A204.1 (cell line): ENCODE results near the gene USP49.
"Not testable (repeated sequence)": the region's sequence is repeated elsewhere in the genome, so short reads cannot be mapped to it uniquely, and the experiment has no call there.

Experiments used
- FAIRE-seq: peaks from 2 replicates; lab custom pipeline; 2012; peaks lifted over from hg19 to GRCh38; lab: Jason Lieb, UNC

USP49 gene

GRCh38 chr6:41895300-41896233, at the start of gene USP49:
Gene USP49, minus strand, starts transcription at chr6:41895375. Its CDS starts 88,392 bp downstream, at chr6:41806983.
- no peak for FAIRE-seq

- FAIRE-seq: no peak
These were observed 48.3 kb upstream of the USP49 start for GRCh38 chr6:41943456-41943855.

GRCh38 chr6:41942882-41943281, 47.7 kb upstream of the USP49 start:
- not testable (repeated sequence) for FAIRE-seq

- FAIRE-seq: no peak
These were observed 47.1 kb upstream of the USP49 start for GRCh38 chr6:41942067-41942851.

GRCh38 chr6:41941280-41942066, 46.3 kb upstream of the USP49 start, which contains the start of gene CCND3:
Gene CCND3, minus strand, starts transcription at chr6:41941808. Its CDS starts 159 bp downstream, at chr6:41941649.
- FAIRE-seq: no peak

- FAIRE-seq: no peak
These were observed 45.6 kb upstream of the USP49 start for GRCh38 chr6:41940759-41941279.

- no peak for FAIRE-seq
These were observed 44.9 kb upstream of the USP49 start for GRCh38 chr6:41939848-41940758.

GRCh38 chr6:41939176-41939847, 44.1 kb upstream of the USP49 start:
- no peak for FAIRE-seq

- no peak for FAIRE-seq
These were observed 43.5 kb upstream of the USP49 start for GRCh38 chr6:41938590-41939175.

GRCh38 chr6:41937861-41938574, 42.8 kb upstream of the USP49 start:
- FAIRE-seq: no peak

- no peak for FAIRE-seq
These were observed 42.3 kb upstream of the USP49 start for GRCh38 chr6:41937472-41937860.

GRCh38 chr6:41936073-41936837, 41.1 kb upstream of the USP49 start:
- no peak for FAIRE-seq

GRCh38 chr6:41935685-41936072, 40.5 kb upstream of the USP49 start:
- no peak for FAIRE-seq

- FAIRE-seq: no peak
These were observed 40.0 kb upstream of the USP49 start for GRCh38 chr6:41935193-41935574.

- no peak for FAIRE-seq
These were observed 39.4 kb upstream of the USP49 start for GRCh38 chr6:41934278-41935192.

- FAIRE-seq: no peak
These were observed 37.2 kb upstream of the USP49 start for GRCh38 chr6:41932378-41932777.

- FAIRE-seq: no peak
These were observed 36.6 kb upstream of the USP49 start for GRCh38 chr6:41931792-41932191.
